HG02943 (cell line): Measurements from ENCODE around the gene WDR89.
"Not testable (repeated sequence)": the region's sequence is repeated elsewhere in the genome, so short reads cannot be mapped to it uniquely, and the experiment has no call there.

Experiments used
- ATAC-seq: cut with Tn5 transposase; IDR thresholded peaks from one replicate; pipeline ENCODE4 v1.9.1; 2021; ENCODE audit warnings: mild to moderate bottlenecking, low read depth, moderate library complexity; ENCODE audit not compliant: unreplicated experiment

Gene WDR89

DNA sequence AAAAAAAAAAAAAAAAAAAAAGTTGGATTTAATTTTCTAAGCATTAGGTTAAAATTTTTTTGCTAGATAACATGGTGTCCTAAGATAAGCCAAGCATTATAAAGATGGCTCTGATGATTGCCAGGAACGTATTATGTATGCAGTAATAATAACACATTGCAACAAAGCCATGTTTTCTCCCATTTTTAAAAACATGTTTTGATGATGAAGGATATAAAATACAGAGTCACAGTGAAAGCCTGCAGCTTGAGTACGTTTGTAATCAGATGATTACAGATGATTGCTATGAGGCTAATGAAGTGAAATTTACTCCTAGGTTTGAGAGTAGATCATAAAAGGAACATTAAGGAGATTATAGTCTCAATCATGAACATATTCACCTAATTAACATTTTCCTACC lies 13.3 kb upstream of the WDR89 start:
- no peak for ATAC-seq

DNA sequence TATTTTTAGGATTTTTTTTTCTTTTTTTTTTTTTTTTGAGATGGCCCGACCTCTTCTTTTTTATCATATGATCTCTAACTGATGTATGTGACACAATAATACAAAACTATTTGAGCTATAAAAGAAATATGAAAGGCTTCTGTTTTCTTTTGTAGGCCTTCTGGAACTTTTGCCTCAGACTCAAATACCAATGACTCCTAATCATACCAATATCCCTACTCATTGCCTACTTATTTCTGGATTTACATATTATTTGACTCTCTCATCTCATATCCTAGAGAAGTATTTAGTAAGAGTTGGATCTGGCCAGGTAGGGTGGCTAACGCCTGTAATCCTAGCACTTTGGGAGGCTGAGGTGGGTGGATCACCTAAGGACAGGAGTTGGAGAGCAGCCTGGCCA lies 12.7 kb upstream of the WDR89 start:
- no peak for ATAC-seq

DNA sequence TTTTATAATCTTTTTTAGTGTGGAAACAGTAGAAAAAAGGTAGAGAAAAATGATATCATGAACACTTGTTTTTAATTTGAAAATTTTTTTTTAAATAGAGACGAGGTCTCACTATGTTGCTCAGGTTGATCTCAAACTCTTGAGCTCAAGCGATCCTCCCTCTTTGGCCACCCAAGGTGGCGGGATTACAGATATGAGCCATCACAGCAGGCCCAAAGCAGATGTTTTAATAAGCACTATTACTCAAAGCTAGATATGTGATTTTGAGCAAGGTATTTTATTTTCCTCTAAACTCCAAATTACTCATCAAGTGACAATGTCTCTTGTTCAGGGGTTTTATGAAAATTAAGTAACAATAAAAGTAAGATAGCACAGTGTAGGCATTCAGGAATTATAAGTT lies 10.7 kb upstream of the WDR89 start:
- no peak for ATAC-seq

DNA sequence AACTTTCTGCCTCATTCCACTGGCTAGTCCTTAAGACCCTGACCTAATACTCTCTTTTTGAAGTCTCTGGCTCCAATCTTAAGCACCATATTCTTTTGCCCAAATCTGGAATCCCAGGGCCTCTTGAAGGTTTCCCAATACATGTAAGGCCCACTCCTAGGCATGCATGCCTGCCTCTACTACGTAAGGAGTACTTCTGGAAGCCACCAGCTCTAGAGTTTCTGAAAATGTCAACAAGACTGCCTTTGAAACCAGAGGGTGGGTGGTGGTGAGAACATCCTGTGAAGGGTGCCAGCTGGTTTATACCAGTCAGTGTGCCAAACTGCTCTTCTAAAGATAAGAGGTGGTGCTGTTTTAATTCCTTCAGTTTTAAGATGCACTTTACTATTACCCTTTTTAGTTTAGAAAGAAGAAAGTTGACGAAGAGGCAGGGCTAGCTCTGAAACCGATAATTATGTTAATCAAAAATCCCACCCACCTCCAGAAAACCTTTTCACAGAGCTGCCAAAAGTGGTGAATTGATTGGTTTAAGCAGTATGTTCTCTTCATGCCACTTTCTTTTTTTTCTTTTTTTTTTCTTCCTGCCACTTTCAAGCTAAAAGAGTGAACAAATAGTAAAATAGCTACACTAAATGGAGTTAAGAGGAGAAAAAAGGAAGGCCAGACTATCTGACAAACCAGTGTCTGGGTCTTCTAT lies 8.7 kb upstream of the WDR89 start:
- no peak for ATAC-seq

DNA sequence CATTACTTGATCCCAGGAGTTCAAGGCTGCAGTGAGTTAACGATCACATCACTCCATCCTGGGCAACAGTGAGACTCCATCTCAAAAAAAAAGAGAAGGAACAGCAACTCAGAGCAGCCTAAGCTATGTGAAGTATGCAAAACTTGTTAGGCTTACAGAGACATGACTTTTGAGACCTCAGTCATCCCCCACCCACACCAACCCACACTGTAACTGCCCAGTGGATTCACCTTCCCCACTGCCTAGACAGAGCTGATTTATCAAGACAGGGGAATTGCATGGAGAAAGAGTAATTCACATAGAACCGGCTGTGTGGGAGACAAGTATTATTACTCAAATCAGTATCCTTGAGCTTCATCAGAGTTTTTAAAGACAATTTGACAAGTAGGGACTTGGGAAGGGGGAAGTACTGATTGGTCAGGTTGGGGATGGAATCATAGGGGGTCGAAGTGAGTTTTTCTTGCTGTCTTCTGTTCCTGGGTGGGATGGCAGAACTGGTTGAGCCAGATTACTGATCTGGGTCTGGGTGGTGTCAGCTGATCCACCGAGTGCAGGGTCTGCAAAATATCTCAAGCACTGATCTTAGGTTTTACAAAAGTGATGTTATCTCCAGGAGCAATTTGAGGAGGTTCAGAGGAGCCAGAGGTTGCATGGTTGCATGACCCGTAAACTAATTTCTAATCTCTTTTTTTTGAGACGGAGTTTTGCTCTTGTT lies 6.2 kb upstream of the WDR89 start:
- ATAC-seq, result no peak

DNA sequence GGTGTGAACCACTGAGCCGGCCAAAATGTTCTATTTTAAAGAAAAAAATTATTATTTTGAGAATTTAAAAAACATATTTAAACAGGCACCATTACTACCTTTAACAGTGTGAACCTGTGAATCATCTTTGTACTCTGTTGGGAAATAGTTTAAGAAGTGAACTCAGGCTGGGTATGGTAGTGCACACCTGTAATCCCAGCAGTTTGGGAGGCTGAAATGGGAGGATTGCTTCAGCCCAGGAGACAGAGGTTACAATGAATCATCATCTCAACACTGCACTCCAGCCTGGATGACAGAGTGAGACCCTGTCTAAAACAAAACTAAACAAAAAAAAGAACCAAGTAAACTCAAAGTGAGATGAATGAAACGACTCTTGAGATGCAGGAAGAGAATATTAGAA lies 3.1 kb upstream of the WDR89 start:
- ATAC-seq, result no peak

DNA sequence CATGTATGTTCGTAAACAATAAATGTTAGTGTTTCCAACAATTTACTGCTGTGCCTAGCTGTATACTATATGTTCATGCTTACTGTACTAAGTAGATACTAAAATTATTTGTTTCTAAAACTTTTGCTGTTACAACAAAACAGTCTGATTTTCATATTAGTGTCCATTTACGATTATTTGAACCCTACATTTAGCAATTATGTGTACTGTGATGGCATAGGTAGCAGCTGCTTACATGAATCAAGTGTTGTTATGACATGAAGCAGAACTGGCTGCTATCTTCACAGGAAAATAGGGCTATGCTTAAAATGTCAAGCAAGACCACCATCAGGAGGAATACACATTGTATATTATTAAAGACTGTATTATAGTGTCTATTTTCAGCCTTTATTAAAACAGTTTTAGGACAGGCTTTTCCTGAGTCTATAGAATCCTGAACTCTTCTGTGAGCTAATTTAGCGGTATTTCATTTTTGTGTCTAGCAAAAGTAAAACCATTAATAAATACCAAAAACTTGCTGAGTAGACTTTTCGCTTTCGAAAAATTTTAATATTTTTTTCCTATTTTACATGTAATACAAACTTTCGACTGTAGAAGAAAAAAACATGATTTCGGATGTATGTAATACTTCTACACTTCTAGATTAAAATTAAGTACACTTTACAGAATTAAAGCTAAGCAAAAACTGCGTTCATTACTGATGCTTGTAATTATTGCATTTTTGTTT lies 1.1 kb upstream of the WDR89 start:
- ATAC-seq, result no peak

DNA sequence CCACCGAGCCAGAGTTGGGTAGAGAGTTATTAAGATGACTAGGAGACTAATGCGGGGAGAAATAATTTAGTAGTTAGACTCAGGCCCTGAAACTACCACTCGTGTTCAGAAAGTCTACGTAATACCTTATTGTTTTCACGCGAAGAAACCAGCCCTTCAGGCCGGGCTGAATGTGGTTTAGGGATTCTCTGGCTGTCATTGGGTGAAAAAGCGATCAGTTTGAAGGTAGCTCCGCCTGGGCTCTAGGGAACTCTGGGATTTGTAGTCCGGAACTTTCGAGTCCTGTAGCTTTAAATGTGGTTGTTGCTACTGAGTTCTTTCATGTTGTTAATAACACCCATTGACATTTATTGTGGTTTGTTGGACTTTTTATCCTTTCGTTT lies 549 bp upstream of the WDR89 start:
- ATAC-seq, result peak; percentile 58

DNA sequence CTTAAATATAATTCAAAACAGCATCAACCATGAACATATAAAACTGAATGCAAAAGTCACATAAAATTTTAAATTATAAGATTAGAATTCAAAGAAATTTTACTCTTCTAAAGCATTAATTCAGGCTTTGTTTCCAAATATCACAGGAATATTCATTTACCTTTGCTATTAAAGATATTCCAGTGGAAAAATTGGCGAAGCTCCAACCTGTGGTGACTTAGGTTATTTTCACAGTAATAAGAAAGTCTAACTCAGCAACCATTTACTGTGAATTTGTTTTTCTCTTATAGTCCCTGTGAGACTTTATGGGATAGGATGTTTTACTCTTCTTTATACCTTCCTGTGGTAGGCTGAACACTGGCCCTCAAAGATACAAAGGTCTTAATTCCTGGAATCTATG lies 3.2 kb downstream of the WDR89 start:
- no peak for ATAC-seq

DNA sequence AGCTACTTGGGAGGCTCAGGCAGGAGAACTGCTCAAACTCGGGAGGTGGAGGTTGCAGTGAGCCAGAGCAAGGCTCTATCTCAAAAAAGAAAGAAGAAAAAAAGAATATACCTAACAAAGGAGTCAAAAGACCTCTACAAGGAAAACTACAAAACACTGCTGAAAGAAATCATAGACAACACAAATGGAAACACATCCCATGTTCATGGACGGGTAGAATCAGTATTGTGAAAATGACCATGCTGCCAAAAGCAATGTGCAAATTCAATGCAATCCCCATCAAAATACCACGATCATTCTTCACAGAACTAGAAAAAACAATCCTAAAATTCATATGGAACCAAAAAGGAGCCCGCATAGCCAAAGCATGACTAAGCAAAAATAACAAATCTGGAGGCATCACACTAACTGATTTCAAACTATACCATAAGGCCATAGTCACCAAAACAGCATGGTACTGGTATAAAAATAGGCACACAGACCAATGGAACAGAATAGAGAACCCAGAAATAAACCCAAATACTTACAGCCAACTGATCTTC lies 5.5 kb downstream of the WDR89 start:
- ATAC-seq, result not testable (repeated sequence)

DNA sequence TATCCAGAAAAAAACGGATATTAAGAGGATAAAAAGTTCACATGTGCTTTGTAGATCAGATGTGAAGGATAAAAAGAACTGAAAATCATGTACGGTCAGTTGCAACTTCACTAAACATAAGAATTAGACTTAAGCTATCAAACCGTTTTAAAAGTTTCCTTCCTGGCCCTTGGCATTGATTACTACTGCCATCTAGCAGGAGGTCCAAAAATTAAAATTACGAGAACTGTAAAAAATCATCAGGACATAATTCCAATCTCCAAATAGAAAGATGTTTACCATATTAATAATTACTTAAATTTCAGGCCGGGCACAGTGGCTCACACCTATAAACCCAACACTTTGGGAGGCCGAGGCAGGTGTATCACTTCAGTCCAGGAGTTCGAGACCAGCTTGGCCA lies 7.9 kb downstream of the WDR89 start:
- no peak for ATAC-seq

DNA sequence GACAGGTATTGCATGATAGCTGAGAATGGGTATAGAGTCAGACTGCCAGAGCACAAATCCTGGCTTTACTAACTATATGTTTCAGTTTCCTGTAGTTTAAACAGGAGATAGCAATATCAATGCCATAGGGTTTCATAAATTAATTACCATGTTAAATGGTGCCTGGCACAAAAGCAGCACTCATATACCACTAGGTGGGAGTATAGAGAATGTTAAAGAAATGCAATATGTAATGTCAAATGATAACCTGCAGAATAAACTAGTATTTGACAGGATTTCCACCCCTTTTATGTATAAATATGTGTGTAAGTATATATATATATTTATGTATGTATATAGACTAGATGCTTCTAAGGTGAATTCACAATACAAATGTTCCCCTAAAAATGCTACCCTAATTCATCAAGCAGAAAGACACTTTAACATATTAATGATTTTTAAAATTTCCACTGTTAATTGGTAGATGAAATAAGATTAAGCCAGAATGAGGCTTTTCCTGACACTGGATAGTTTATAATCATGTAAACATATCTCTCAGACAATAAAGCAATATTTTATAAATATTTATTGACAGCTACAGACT lies 8.6 kb downstream of the WDR89 start:
- no peak for ATAC-seq

DNA sequence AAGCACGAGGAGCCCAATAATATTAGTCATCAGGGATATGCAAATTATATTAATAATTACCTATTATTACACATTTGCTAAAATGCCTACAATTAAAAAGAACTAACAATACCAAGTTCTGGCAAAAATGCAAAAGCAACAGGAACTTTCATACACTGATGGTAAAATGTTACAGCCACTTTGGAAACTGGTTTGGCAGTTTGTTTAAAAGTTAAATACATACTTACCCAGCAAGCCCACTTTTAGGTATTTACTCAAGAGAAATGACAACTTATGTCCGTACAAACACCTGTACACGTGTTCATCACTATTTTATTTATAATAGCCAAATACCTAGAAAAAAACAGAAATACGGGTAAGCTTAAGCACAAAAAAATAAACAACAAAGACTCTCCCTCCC lies 17.0 kb downstream of the WDR89 start:
- ATAC-seq, result no peak

DNA sequence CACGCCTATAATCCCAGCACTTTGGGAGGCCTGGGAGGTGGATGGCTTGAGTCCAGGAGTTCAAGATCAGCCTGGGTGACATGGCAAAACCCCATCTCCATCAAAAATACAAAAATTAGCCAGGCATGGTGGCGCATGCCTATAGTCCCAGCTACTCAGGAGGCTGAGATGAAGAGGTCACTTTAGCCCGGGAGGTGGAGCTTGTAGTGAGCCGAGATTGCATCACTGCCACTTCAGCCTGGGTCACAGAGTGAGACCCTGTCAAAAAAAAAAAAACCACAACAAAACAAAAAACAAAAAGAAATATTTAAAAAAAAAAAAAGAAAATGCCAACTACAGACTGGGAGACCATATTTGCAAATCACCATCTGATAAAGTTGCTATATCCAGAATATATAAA lies 17.5 kb downstream of the WDR89 start:
- no peak for ATAC-seq

DNA sequence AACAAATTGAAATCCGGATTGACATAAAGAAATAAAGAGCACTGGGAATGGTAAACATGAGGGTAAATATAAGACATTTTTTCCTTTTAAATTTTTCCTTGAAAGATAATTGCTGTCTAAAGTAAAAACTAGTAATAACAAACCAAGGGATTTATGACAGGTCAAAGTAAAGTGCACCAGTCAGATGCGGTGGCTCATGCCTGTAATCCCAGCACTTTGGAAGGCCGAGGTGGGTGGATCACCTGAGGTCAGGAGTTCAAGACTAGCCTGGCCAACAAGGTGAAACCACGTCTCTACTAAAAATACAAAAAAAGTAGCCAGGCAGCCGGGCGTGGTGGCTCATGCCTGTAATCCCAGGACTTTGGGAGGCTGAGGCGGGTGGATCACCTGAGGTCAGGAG lies 19.7 kb downstream of the WDR89 start:
- not testable (repeated sequence) for ATAC-seq

DNA sequence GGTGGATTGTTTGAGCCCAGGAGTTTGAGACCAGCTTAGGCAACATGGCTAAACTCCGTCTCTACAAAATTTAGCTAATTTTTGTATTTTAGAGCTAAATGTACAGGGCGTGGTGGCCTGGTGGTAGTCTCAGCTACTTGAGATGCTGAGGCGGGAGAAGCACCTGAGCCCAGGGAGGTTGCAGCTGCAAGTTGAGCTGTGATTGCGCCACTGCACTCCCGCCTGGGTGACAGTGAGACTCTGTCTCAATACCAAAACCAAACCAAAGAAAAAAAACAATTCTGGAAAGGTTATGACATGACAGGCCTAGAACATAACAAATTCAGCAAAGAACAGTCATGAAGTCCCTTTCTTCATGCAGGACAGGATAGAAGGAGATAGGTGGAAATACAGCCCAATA lies 25.7 kb downstream of the WDR89 start:
- ATAC-seq, result no peak

DNA sequence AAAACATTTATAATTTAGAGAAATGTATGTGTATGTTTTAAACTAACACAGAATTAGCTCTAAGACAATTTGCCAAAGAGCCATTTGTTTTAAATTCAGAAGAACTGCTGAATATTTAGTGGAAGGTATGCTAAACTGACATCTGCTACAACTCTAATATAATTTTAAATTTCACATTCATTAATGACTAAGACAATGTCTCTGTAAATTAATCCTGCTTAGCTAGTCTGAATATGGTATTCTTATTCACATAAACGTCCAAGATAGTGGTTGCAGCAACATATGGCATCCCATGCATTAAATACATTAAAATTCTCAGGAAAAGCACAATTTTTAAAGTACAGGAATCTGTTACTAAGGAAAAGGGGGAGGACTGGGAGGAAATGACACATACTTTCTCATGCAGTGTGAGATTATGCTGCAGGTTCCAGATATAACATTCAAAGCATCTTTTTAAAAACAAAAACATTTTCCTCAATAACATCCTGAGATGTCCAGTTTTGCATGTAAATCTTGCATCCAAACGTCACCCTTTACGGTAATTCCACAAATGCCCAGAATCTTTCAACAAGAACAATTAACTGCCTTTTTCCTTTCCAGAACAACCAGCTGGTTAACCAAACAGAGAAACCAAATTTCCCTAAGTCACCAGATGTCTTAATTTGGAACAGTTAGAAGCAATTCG lies 26.9 kb downstream of the WDR89 start:
- no peak for ATAC-seq

DNA sequence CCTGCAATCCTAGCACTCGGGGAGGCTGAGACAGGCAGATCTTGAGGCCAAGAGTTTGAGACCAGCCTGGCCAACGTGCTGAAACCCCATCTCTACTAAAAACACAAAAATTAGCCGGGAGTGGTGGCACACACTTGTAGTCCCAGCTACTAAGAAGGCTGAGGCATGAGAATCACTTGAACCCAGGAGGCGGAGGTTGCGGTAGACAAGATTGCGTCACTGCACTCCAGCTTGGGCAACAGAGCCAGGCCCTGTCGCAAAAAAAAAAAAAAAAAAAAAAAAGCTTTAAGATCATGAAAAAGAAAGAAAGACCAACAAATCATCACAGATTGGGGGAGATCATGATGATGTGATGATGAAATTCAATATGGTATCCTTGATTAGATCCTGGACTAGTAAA lies 30.6 kb downstream of the WDR89 start:
- no peak for ATAC-seq

DNA sequence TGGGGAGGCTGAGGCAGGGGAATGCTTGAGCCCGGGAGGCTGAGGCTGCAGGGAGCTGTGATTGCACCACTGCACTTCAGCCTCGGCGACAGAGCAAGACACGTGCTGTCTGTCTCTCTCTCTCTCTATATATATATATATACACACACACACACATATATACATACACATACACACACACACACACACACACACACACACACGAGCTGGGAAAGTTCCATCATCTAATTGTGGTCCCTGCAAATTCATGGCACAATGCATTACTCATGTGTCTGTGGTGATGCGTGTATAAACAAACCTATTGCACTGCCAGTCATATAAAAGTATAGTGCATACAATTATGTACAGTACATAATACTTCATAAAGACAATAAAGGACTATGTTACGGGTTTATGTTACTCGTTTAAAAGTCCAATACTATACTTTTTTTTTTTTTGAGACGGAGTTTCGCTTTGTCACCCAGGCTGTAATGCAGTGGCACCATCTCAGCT lies 36.6 kb downstream of the WDR89 start:
- no peak for ATAC-seq

DNA sequence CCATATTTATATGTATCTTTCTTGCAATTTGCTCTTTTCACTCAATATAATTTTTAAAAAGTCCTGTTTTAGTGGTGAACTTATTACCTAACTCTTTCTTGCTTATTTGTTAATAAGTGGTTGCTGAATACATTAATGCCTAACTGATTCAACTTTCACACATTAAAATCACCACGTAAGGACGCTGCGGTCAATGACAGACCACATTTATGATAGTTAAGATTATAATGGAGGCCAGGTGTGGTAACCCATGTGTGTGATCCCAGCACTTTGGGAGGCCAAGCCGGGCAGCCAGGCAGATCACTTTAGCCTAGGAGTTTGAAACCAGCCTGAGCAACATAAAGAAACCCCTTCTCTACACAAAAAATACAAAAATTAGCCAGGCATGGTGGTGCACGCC lies 37.0 kb downstream of the WDR89 start:
- no peak for ATAC-seq
